Stomach (tissue), 4 donors: ENCODE measurements around the gene SPAG6.

Source experiments
- CTCF ChIP-seq, 7 experiments: fragments of 450-650 bp in 4 of 7; fragments of 200-600 bp in 3 of 7; sonication (generic) in 3 of 7; IDR thresholded peaks; one replicate each; pipeline ENCODE4 v1.5.1; 2016 to 2019; ENCODE audit warnings: antibody characterized with exemption in 7 of 7, control low read depth in 2 of 7, mild to moderate bottlenecking in 1 of 7
- EP300 ChIP-seq: sonication (generic); formaldehyde crosslinking; IDR thresholded peaks from one replicate; pipeline ENCODE4 v1.6.1; 2017; ENCODE audit warnings: antibody characterized with exemption
- POLR2A ChIP-seq, 4 donors: fragments of 450-650 bp; IDR thresholded peaks; one replicate each; pipeline ENCODE4 v1.6.1; 2016; ENCODE audit warnings: antibody characterized with exemption in 4 of 4, control low read depth in 2 of 4, mild to moderate bottlenecking in 1 of 4, moderate library complexity in 1 of 4

GRCh38 chr10:22458272-22459038 lies 113.2 kb downstream of the SPAG6 start:
- no peak for TF ChIP-seq CTCF (IDR thresholded peaks at IDR 0.05)
- no peak for TF ChIP-seq EP300
- no peak for TF ChIP-seq POLR2A (IDR thresholded peaks at IDR 0.05)
